GM18508 (cell line): Measurements from ENCODE around the gene UBXN7.
"Not testable (repeated sequence)": the region's sequence is repeated elsewhere in the genome, so short reads cannot be mapped to it uniquely, and the experiment has no call there.

Experiments
- ATAC-seq: cut with Tn5 transposase; IDR thresholded peaks from one replicate; pipeline ENCODE4 v1.9.1; 2021; ENCODE audit warnings: moderate number of reproducible peaks; ENCODE audit not compliant: insufficient read depth, unreplicated experiment

UBXN7 gene

GRCh38 chr3:196360586-196360985 is 71.6 kb downstream of the UBXN7 start:
- no peak for ATAC-seq

GRCh38 chr3:196358540-196358939 is 73.7 kb downstream of the UBXN7 start:
- ATAC-seq, result not testable (repeated sequence)

GRCh38 chr3:196357905-196358304 is 74.3 kb downstream of the UBXN7 start:
- ATAC-seq, result no peak

- no peak for ATAC-seq
Observed at GRCh38 chr3:196356556-196356955, 75.7 kb downstream of the UBXN7 start.

- no peak for ATAC-seq
Observed at GRCh38 chr3:196355668-196356067, 76.6 kb downstream of the UBXN7 start.

- ATAC-seq, result no peak
Observed at GRCh38 chr3:196354132-196354531, 78.1 kb downstream of the UBXN7 start.

- no peak for ATAC-seq
Observed at GRCh38 chr3:196351541-196351940, 80.7 kb downstream of the UBXN7 start.

- no peak for ATAC-seq
Observed at GRCh38 chr3:196350067-196350466, 82.2 kb downstream of the UBXN7 start.

- ATAC-seq, result no peak
Observed at GRCh38 chr3:196348698-196349097, 83.5 kb downstream of the UBXN7 start.

- no peak for ATAC-seq
Observed at GRCh38 chr3:196344663-196345062, 87.6 kb downstream of the UBXN7 start.

- not testable (repeated sequence) for ATAC-seq
Observed at GRCh38 chr3:196343917-196344316, 88.3 kb downstream of the UBXN7 start.

- no peak for ATAC-seq
Observed at GRCh38 chr3:196341137-196341536, 91.1 kb downstream of the UBXN7 start.

GRCh38 chr3:196340466-196340865 is 91.8 kb downstream of the UBXN7 start:
- ATAC-seq, result no peak

GRCh38 chr3:196339493-196340254 is 92.6 kb downstream of the UBXN7 start:
- ATAC-seq, result no peak

- no peak for ATAC-seq
Observed at GRCh38 chr3:196339044-196339443, 93.2 kb downstream of the UBXN7 start.

- no peak for ATAC-seq
Observed at GRCh38 chr3:196336319-196337145, 95.7 kb downstream of the UBXN7 start.

GRCh38 chr3:196335503-196335948 is 96.7 kb downstream of the UBXN7 start:
- no peak for ATAC-seq

GRCh38 chr3:196334982-196335381 is 97.2 kb downstream of the UBXN7 start:
- no peak for ATAC-seq

GRCh38 chr3:196332168-196332567 is 100.1 kb downstream of the UBXN7 start:
- ATAC-seq, result no peak

GRCh38 chr3:196327405-196327804 is 104.8 kb downstream of the UBXN7 start:
- no peak for ATAC-seq

- no peak for ATAC-seq
Observed at GRCh38 chr3:196326936-196327335, 105.3 kb downstream of the UBXN7 start.
